ENCODE measurements around the gene ADIRF. TPM values are rescaled to one million over a fixed set of nuclear protein-coding genes. Genes with fewer than 3 reads are reported as not detected.
"Not testable (repeated sequence)": the region's sequence is repeated elsewhere in the genome, so short reads cannot be mapped to it uniquely, and the experiment has no call there.

ADIRF gene
- total and polyA plus RNA-seq, 10 donors, result 23.9 to 139 (median 56.7) TPM

GRCh38 chr10:86972613-86973380 lies 4.5 kb downstream of the ADIRF start:
- Histone ChIP-seq H3K4me3 (no peak overlapping the region), H3K9me3 (no peaks in the 10 kb centered on the region), H3K36me3 (no peaks in the 10 kb centered on the region), H3K4me1 (peaks cover 9 to 44% (median 40%) of the 10 kb centered on the region in 6 donors), H3K27me3 (replicated peaks in 1 of 7) (peaks cover 0 to 46% (median 6%) of the 10 kb centered on the region in 7 donors), H3K27ac (no peak overlapping the region)
- DNase-seq, result no peak
- 86 to 97% (median 94%) methylated on average over 8 to 11 of the region's 11 CpGs for WGBS, 5 donors
- intact Hi-C loops (cut with DNase I; ENCODE audit: low total_unique reads), result no loop called here
- TF ChIP-seq CTCF (IDR thresholded peaks at IDR 0.05 in 8 of 11, conservative IDR thresholded peaks at IDR 0.05 in 3 of 11), result no peak
- no peak for TF ChIP-seq POLR2AphosphoS5 (IDR thresholded peaks at IDR 0.05)

GRCh38 chr10:86974484-86974883 lies 6.2 kb downstream of the ADIRF start:
- Histone ChIP-seq H3K36me3 (no peaks in the 10 kb centered on the region), H3K9me3 (no peaks in the 10 kb centered on the region), H3K27me3 (replicated peaks in 1 of 7) (peaks cover 0 to 29% (median 1%) of the 10 kb centered on the region in 7 donors), H3K4me1 (peaks cover under 1 to 27% (median 24%) of the 10 kb centered on the region in 6 donors), H3K4me3 (no peak overlapping the region), H3K27ac (no peak overlapping the region)
- WGBS, 5 donors, result 83 to 91% (median 91%) methylated on average over 7 of the region's 7 CpGs
- intact Hi-C loops (cut with DNase I; ENCODE audit: low total_unique reads), result no loop called here
- TF ChIP-seq CTCF (IDR thresholded peaks at IDR 0.05 in 8 of 11, conservative IDR thresholded peaks at IDR 0.05 in 3 of 11), result no peak
- TF ChIP-seq POLR2A (IDR thresholded peaks at IDR 0.05), result no peak
- TF ChIP-seq POLR2AphosphoS5 (IDR thresholded peaks at IDR 0.05), result no peak
- no peak for DNase-seq

GRCh38 chr10:86976362-86977056 lies 8.2 kb downstream of the ADIRF start:
- H3K4me3 ChIP-seq, result no peak overlapping the region
- no peaks in the 10 kb centered on the region for H3K36me3 ChIP-seq
- peaks cover 0 to 13% (median 6%) of the 10 kb centered on the region in 6 donors for H3K4me1 ChIP-seq
- peaks cover 0 to 13% (median 0%) of the 10 kb centered on the region in 7 donors for H3K27me3 ChIP-seq (replicated peaks in 1 of 7)
- H3K27ac ChIP-seq, result no peak overlapping the region
- intact Hi-C loops (cut with DNase I; ENCODE audit: low total_unique reads), result no loop called here
- TF ChIP-seq POLR2AphosphoS5 (IDR thresholded peaks at IDR 0.05), result no peak
- TF ChIP-seq CTCF (IDR thresholded peaks at IDR 0.05 in 8 of 11, conservative IDR thresholded peaks at IDR 0.05 in 3 of 11), result no peak
- TF ChIP-seq POLR2A (IDR thresholded peaks at IDR 0.05), result no peak
- no peak for DNase-seq
- H3K9me3 ChIP-seq, result no peaks in the 10 kb centered on the region
- WGBS, 5 donors, result 91 to 97% (median 96%) methylated on average over 5 of the region's 5 CpGs

GRCh38 chr10:86978457-86978856 lies 10.2 kb downstream of the ADIRF start:
- H3K27ac ChIP-seq; H3K4me1 ChIP-seq; H3K27me3 ChIP-seq (replicated peaks in 1 of 7); H3K9me3 ChIP-seq; H3K36me3 ChIP-seq; H3K4me3 ChIP-seq; intact Hi-C loops (cut with DNase I; ENCODE audit: low total_unique reads); DNase-seq: not testable (repeated sequence)
- WGBS, 5 donors, result 85 to 94% (median 88%) methylated on average over 3 of the region's 3 CpGs

All from spleen (tissue), 11 donors.